SK-N-SH treated with all-trans-retinoic acid at 6 μM for 48 hours (cell line): Measurements from ENCODE around the gene ARID1B.

Experiments
- ATAC-seq: fragments of 200-7000 bp; cut with Tn5 transposase; 3 replicates; pipeline ENCODE4 v1.9.1; 2020; ENCODE audit warnings: mild to moderate bottlenecking, moderate library complexity
- ARNTL ChIP-seq: fragments of 450-650 bp; formaldehyde crosslinking; IDR thresholded peaks from 2 replicates; pipeline ENCODE4 v1.5.0; 2020; ENCODE audit warnings: low read depth, mild to moderate bottlenecking, moderate library complexity, borderline replicate concordance
- BACH2 ChIP-seq: fragments of 250-450 bp; sonication (Bioruptor Pico); IDR thresholded peaks from 2 replicates; pipeline ENCODE4 v1.9.0; 2021; ENCODE audit warnings: mild to moderate bottlenecking, borderline replicate concordance
- CSDC2 ChIP-seq: fragments of 250-450 bp; sonication (Bioruptor Pico); IDR thresholded peaks from 2 replicates; pipeline ENCODE4 v1.5.0; 2020; ENCODE audit warnings: mild to moderate bottlenecking, moderate library complexity
- CSRNP3 ChIP-seq: fragments of 250-450 bp; sonication (Bioruptor Pico); IDR thresholded peaks from 2 replicates; pipeline ENCODE4 v1.5.1; 2021; ENCODE audit warnings: mild to moderate bottlenecking, moderate library complexity
- ESRRG ChIP-seq: fragments of 250-450 bp; sonication (Bioruptor Pico); IDR thresholded peaks from 2 replicates; pipeline ENCODE4 v1.6.1; 2021; ENCODE audit warnings: mild to moderate bottlenecking
- GLIS3 ChIP-seq: fragments of 250-450 bp; sonication (Bioruptor Pico); IDR thresholded peaks from 2 replicates; pipeline ENCODE4 v1.5.0; 2020; ENCODE audit warnings: mild to moderate bottlenecking, moderate library complexity
- ISL1 ChIP-seq: fragments of 250-450 bp; sonication (Bioruptor Pico); IDR thresholded peaks from 2 replicates; pipeline ENCODE4 v2.1.2; 2022; ENCODE audit warnings: mild to moderate bottlenecking, moderate library complexity
- OSR1 ChIP-seq: fragments of 250-450 bp; sonication (Bioruptor Pico); IDR thresholded peaks from 2 replicates; pipeline ENCODE4 v1.8.0; 2022; ENCODE audit warnings: moderate library complexity, mild to moderate bottlenecking, inconsistent platforms
- PATZ1 ChIP-seq: fragments of 250-450 bp; sonication (Bioruptor Pico); IDR thresholded peaks from 2 replicates; pipeline ENCODE4 v1.8.0; 2020; ENCODE audit warnings: mild to moderate bottlenecking, moderate library complexity, borderline replicate concordance
- POU6F1 ChIP-seq: fragments of 250-450 bp; sonication (Bioruptor Pico); IDR thresholded peaks from 2 replicates; pipeline ENCODE4 v1.8.0; 2021; ENCODE audit warnings: low read depth, mild to moderate bottlenecking, moderate library complexity, borderline replicate concordance
- PPARA ChIP-seq: fragments of 250-450 bp; sonication (Bioruptor Pico); IDR thresholded peaks from 2 replicates; pipeline ENCODE4 v1.5.0; 2020; ENCODE audit warnings: mild to moderate bottlenecking, borderline replicate concordance
- RARB ChIP-seq: fragments of 250-450 bp; sonication (Bioruptor Pico); IDR thresholded peaks from 2 replicates; pipeline ENCODE4 v1.8.0; 2021; ENCODE audit warnings: mild to moderate bottlenecking, moderate library complexity
- SNAI2 ChIP-seq: fragments of 250-450 bp; sonication (Bioruptor Pico); IDR thresholded peaks from 2 replicates; pipeline ENCODE4 v1.5.0; 2020; ENCODE audit warnings: mild to moderate bottlenecking, moderate library complexity
- TCF4 ChIP-seq: fragments of 250-450 bp; sonication (Bioruptor Pico); IDR thresholded peaks from 2 replicates; pipeline ENCODE4 v1.8.0; 2021; ENCODE audit warnings: mild to moderate bottlenecking, moderate library complexity, borderline replicate concordance
- TOX ChIP-seq: fragments of 250-450 bp; sonication (Bioruptor Pico); IDR thresholded peaks from 2 replicates; pipeline ENCODE4 v1.8.0; 2021; ENCODE audit warnings: mild to moderate bottlenecking, moderate library complexity, borderline replicate concordance
- TSHZ2 ChIP-seq: fragments of 250-450 bp; sonication (Bioruptor Pico); IDR thresholded peaks from 2 replicates; pipeline ENCODE4 v1.5.0; 2020; ENCODE audit warnings: mild to moderate bottlenecking, moderate library complexity
- ZC3H10 ChIP-seq: fragments of 250-450 bp; sonication (Bioruptor Pico); IDR thresholded peaks from 2 replicates; pipeline ENCODE4 v1.5.1; 2021; ENCODE audit warnings: mild to moderate bottlenecking, moderate library complexity
- ZFP3 ChIP-seq: fragments of 250-450 bp; sonication (Bioruptor Pico); IDR thresholded peaks from 2 replicates; pipeline ENCODE4 v1.5.0; 2020; ENCODE audit warnings: mild to moderate bottlenecking, moderate library complexity
- ZFP30 ChIP-seq: fragments of 450-650 bp; formaldehyde crosslinking; IDR thresholded peaks from 2 replicates; pipeline ENCODE4 v1.5.0; 2022; ENCODE audit warnings: mild to moderate bottlenecking, moderate library complexity
- ZNF565 ChIP-seq: fragments of 450-650 bp; formaldehyde crosslinking; conservative IDR thresholded peaks from 2 replicates; pipeline ENCODE4 v1.5.0; 2020; ENCODE audit warnings: low read depth, mild to moderate bottlenecking, moderate library complexity
- ZNF70 ChIP-seq: fragments of 450-650 bp; formaldehyde crosslinking; IDR thresholded peaks from 2 replicates; pipeline ENCODE4 v1.5.0; 2020; ENCODE audit warnings: mild to moderate bottlenecking, moderate library complexity
- ZNF8 ChIP-seq: fragments of 450-650 bp; formaldehyde crosslinking; IDR thresholded peaks from 2 replicates; pipeline ENCODE4 v1.5.0; 2020; ENCODE audit warnings: mild to moderate bottlenecking, moderate library complexity

Gene ARID1B

GRCh38 chr6:157035546-157035945 lies 258.4 kb downstream of the ARID1B start:
- TF ChIP-seq CSDC2 (CRISPR knock-in tag) (no peak), ARNTL (CRISPR knock-in tag) (no peak), OSR1 (CRISPR knock-in tag) (no peak), TCF4 (CRISPR knock-in tag) (no peak), ESRRG (no peak), TSHZ2 (CRISPR knock-in tag) (no peak), TOX (CRISPR knock-in tag) (no peak), ZNF8 (CRISPR knock-in tag) (no peak), GLIS3 (CRISPR knock-in tag) (no peak), ZNF70 (CRISPR knock-in tag) (no peak), ZC3H10 (CRISPR knock-in tag) (no peak), CSRNP3 (CRISPR knock-in tag) (no peak), ZFP3 (CRISPR knock-in tag) (no peak), RARB (CRISPR knock-in tag) (no peak), ZNF565 (CRISPR knock-in tag) (no peak), ISL1 (CRISPR knock-in tag) (no peak), PPARA (CRISPR knock-in tag) (no peak), BACH2 (no peak), SNAI2 (no peak), PATZ1 (CRISPR knock-in tag) (no peak)
- ATAC-seq = no peak

- TF ChIP-seq ISL1 (CRISPR knock-in tag) (no peak), CSRNP3 (CRISPR knock-in tag) (no peak), GLIS3 (CRISPR knock-in tag) (no peak), TCF4 (CRISPR knock-in tag) (no peak), PATZ1 (CRISPR knock-in tag) (no peak), CSDC2 (CRISPR knock-in tag) (no peak), OSR1 (CRISPR knock-in tag) (no peak), ARNTL (CRISPR knock-in tag) (no peak), ZFP30 (CRISPR knock-in tag) (no peak), POU6F1 (CRISPR knock-in tag) (no peak), BACH2 (no peak), ZFP3 (CRISPR knock-in tag) (no peak), ZNF70 (CRISPR knock-in tag) (no peak), ZNF565 (CRISPR knock-in tag) (no peak), TSHZ2 (CRISPR knock-in tag) (no peak), ZNF8 (CRISPR knock-in tag) (no peak)
- ATAC-seq = peak; percentile 32
Measured at GRCh38 chr6:157036245-157036711, 259.1 kb downstream of the ARID1B start.
